WTC11 (cell line): ENCODE results near the gene TPGS2. TPM values are rescaled to one million over a fixed set of nuclear protein-coding genes. Genes with fewer than 3 reads are reported as not detected.

Experiments
- ATAC-seq: fragments of 200-7000 bp; cut with Tn5 transposase; 2 replicates; pipeline ENCODE4 v1.10.0; 2021; ENCODE audit warnings: mild to moderate bottlenecking, moderate library complexity
- CTCF ChIA-PET: fragments of 300-600 bp; sonication (Branson Sonifier 250); formaldehyde crosslinking; loops from one replicate; lab custom pipeline; 2021; ENCODE audit warnings: antibody characterized with exemption; lab: Charles Lee
- POLR2A ChIA-PET: fragments of 350-600 bp; sonication (Branson Sonifier 250); formaldehyde crosslinking; loops from one replicate; lab custom pipeline; 2021; ENCODE audit warnings: antibody characterized with exemption; lab: Charles Lee
- DNase-seq: peaks from one replicate; pipeline ENCODE4 v3.0.0; 2021; ENCODE audit warnings: low spot score
- H3K27ac Mint-ChIP-seq: 2 replicates; pipeline ENCODE4 v1.8.0; 2021; ENCODE audit warnings: mixed read lengths
- H3K27me3 Mint-ChIP-seq: 2 replicates; pipeline ENCODE4 v1.8.0; 2021; ENCODE audit warnings: low read depth, mild to moderate bottlenecking, moderate library complexity, mixed read lengths
- H3K36me3 Mint-ChIP-seq: 2 replicates; pipeline ENCODE4 v1.8.0; 2021; ENCODE audit warnings: mixed read lengths
- H3K4me1 Mint-ChIP-seq: 2 replicates; pipeline ENCODE4 v1.8.0; 2022; ENCODE audit warnings: mixed read lengths
- H3K4me3 Mint-ChIP-seq: 2 replicates; pipeline ENCODE4 v1.8.0; 2021; ENCODE audit warnings: mild to moderate bottlenecking, moderate library complexity, mixed read lengths
- H3K9me3 Mint-ChIP-seq: 2 replicates; pipeline ENCODE4 v1.8.0; 2021; ENCODE audit warnings: mixed read lengths
- EMX1 ChIP-seq: fragments of 250-450 bp; sonication (Bioruptor Pico); IDR thresholded peaks from 2 replicates; pipeline ENCODE4 v1.8.0; 2021; ENCODE audit warnings: mild to moderate bottlenecking
- ETV6 ChIP-seq: sonication (generic); formaldehyde crosslinking; IDR thresholded peaks from 2 replicates; pipeline ENCODE4 v1.8.1; 2022; ENCODE audit warnings: mild to moderate bottlenecking, missing genetic modification reagents
- FOXK1 ChIP-seq: sonication (generic); formaldehyde crosslinking; IDR thresholded peaks from 2 replicates; pipeline ENCODE4 v1.8.0; 2022; ENCODE audit warnings: mild to moderate bottlenecking, moderate library complexity, missing genetic modification reagents
- FOXP1 ChIP-seq: sonication (generic); formaldehyde crosslinking; IDR thresholded peaks from 2 replicates; pipeline ENCODE4 v1.8.0; 2022; ENCODE audit warnings: missing genetic modification reagents, mild to moderate bottlenecking, moderate library complexity, borderline replicate concordance
- JUN ChIP-seq: sonication (generic); formaldehyde crosslinking; IDR thresholded peaks from 2 replicates; pipeline ENCODE4 v1.8.0; 2023; ENCODE audit warnings: mild to moderate bottlenecking, missing genetic modification reagents
- MXD4 ChIP-seq: fragments of 250-450 bp; sonication (Bioruptor Pico); IDR thresholded peaks from 2 replicates; pipeline ENCODE4 v1.8.0; 2021; ENCODE audit warnings: mild to moderate bottlenecking, moderate library complexity, borderline replicate concordance
- MYBL2 ChIP-seq: sonication (generic); formaldehyde crosslinking; IDR thresholded peaks from 2 replicates; pipeline ENCODE4 v1.8.1; 2023; ENCODE audit warnings: mild to moderate bottlenecking, moderate library complexity, missing genetic modification reagents
- NFATC4 ChIP-seq: fragments of 250-450 bp; sonication (Bioruptor Pico); IDR thresholded peaks from 2 replicates; pipeline ENCODE4 v1.9.0; 2021; ENCODE audit warnings: mild to moderate bottlenecking
- ZNF219 ChIP-seq: sonication (generic); formaldehyde crosslinking; IDR thresholded peaks from 2 replicates; pipeline ENCODE4 v1.8.0; 2023; ENCODE audit warnings: missing genetic modification reagents, mild to moderate bottlenecking, borderline replicate concordance
- ZNF317 ChIP-seq: sonication (generic); formaldehyde crosslinking; IDR thresholded peaks from 2 replicates; pipeline ENCODE4 v1.8.1; 2023; ENCODE audit warnings: low read depth, mild to moderate bottlenecking, moderate library complexity, missing genetic modification reagents, borderline replicate concordance
- ZSCAN18 ChIP-seq: fragments of 250-450 bp; sonication (Bioruptor Pico); IDR thresholded peaks from 2 replicates; pipeline ENCODE4 v2.1.2; 2022; ENCODE audit warnings: mild to moderate bottlenecking, moderate library complexity
- total RNA-seq: library from RNA; stranded (reverse); gene quantifications from 3 replicates; pipeline ENCODE4 v1.2.3, GENCODE V29; 2021
- TF ChIP-seq, protein P1 (sequence below): sonication (generic); formaldehyde crosslinking; IDR thresholded peaks from 2 replicates; pipeline ENCODE4 v1.8.0; 2023; ENCODE audit warnings: mild to moderate bottlenecking, missing genetic modification reagents
- TF ChIP-seq, protein P2 (sequence below): fragments of 250-450 bp; sonication (Bioruptor Pico); conservative IDR thresholded peaks from 2 replicates; pipeline ENCODE4 v1.9.0; 2021; ENCODE audit warnings: mild to moderate bottlenecking
- TF ChIP-seq, protein P3 (sequence below): fragments of 250-450 bp; sonication (Bioruptor Pico); IDR thresholded peaks from 2 replicates; pipeline ENCODE4 v1.9.0; 2021; ENCODE audit warnings: mild to moderate bottlenecking, borderline replicate concordance

Gene TPGS2
- total RNA-seq, 1 experiment from 2014 or later: 96.9 TPM

DNA sequence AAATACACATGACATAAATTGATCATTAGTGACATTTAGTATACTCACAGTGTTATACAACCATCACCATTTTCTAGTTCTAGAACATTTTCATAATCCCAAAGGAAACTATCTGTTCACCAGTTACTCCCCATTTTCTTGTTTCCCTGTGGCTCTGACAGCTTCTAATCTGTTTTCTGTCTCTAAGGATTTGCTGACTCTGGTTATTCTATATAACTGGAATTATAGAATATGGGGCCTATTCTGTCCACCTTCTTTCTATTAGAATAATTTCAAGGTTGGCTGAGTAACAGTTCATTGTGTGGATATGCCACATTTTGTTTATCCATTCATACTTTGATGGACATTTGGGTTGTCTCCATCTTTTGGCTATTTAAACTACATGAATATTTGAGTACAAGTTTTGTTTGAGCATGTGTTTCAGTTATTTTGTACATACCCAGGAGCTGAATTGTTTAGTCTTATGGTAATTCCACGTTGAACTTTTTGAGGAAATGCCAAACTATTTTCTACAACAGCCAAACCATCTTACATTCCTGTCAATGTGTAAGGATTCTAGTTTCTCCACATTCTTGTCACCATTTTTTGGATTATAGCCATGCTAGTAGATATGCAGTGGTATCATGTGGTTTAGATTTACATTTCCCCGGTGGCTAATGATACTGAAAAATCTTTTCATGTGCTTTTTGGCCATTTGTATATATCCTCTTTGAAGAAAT is 20.6 kb upstream of the TPGS2 start (continued):
- TF ChIP-seq, protein P1, sequence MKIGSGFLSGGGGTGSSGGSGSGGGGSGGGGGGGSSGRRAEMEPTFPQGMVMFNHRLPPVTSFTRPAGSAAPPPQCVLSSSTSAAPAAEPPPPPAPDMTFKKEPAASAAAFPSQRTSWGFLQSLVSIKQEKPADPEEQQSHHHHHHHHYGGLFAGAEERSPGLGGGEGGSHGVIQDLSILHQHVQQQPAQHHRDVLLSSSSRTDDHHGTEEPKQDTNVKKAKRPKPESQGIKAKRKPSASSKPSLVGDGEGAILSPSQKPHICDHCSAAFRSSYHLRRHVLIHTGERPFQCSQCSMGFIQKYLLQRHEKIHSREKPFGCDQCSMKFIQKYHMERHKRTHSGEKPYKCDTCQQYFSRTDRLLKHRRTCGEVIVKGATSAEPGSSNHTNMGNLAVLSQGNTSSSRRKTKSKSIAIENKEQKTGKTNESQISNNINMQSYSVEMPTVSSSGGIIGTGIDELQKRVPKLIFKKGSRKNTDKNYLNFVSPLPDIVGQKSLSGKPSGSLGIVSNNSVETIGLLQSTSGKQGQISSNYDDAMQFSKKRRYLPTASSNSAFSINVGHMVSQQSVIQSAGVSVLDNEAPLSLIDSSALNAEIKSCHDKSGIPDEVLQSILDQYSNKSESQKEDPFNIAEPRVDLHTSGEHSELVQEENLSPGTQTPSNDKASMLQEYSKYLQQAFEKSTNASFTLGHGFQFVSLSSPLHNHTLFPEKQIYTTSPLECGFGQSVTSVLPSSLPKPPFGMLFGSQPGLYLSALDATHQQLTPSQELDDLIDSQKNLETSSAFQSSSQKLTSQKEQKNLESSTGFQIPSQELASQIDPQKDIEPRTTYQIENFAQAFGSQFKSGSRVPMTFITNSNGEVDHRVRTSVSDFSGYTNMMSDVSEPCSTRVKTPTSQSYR (CRISPR knock-in tag): no peak
- TF ChIP-seq ZNF219 (no peak), ZNF317 (CRISPR knock-in tag) (no peak), FOXK1 (CRISPR knock-in tag) (no peak)
- TF ChIP-seq, protein P2, sequence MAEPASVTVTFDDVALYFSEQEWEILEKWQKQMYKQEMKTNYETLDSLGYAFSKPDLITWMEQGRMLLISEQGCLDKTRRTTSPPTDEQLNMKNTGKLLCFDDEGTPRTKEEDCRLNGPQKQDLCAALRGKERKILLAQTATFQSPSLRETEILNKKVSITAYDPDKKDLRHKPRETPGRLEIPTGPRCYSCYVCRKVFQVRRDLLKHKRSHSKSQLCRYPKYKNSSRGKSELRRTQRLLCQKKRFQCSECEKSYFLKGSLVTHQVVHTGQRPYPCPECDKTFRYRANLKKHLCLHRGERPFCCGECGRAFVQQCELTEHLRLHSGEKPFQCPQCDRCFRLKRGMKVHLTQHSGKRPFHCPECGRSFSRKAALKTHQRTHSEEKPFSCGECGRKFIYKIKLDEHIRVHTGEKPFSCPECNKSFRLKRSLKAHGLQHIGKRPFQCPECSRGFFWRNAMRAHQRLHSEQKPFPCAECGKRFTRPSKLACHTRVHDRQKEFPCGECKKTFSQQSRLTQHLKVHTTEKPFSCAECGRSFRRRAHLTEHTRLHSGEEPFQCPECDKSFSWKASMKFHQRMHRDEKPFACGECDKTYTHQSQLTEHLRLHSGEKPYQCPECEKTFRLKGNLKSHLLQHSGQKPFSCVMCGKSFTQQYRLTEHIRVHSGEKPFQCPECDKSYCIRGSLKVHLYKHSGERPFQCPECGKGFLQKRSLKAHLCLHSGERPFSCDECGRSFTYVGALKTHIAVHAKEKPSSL (CRISPR knock-in tag): no peak

GRCh38 chr18:36848609-36849008 is 19.8 kb upstream of the TPGS2 start:
- TF ChIP-seq NFATC4 (no peak), ZSCAN18 (CRISPR knock-in tag) (no peak), JUN (CRISPR knock-in tag) (no peak), ETV6 (no peak), MYBL2 (no peak), MXD4 (CRISPR knock-in tag) (no peak), EMX1 (CRISPR knock-in tag) (no peak), FOXP1 (CRISPR knock-in tag) (no peak)
- TF ChIP-seq, protein P3, sequence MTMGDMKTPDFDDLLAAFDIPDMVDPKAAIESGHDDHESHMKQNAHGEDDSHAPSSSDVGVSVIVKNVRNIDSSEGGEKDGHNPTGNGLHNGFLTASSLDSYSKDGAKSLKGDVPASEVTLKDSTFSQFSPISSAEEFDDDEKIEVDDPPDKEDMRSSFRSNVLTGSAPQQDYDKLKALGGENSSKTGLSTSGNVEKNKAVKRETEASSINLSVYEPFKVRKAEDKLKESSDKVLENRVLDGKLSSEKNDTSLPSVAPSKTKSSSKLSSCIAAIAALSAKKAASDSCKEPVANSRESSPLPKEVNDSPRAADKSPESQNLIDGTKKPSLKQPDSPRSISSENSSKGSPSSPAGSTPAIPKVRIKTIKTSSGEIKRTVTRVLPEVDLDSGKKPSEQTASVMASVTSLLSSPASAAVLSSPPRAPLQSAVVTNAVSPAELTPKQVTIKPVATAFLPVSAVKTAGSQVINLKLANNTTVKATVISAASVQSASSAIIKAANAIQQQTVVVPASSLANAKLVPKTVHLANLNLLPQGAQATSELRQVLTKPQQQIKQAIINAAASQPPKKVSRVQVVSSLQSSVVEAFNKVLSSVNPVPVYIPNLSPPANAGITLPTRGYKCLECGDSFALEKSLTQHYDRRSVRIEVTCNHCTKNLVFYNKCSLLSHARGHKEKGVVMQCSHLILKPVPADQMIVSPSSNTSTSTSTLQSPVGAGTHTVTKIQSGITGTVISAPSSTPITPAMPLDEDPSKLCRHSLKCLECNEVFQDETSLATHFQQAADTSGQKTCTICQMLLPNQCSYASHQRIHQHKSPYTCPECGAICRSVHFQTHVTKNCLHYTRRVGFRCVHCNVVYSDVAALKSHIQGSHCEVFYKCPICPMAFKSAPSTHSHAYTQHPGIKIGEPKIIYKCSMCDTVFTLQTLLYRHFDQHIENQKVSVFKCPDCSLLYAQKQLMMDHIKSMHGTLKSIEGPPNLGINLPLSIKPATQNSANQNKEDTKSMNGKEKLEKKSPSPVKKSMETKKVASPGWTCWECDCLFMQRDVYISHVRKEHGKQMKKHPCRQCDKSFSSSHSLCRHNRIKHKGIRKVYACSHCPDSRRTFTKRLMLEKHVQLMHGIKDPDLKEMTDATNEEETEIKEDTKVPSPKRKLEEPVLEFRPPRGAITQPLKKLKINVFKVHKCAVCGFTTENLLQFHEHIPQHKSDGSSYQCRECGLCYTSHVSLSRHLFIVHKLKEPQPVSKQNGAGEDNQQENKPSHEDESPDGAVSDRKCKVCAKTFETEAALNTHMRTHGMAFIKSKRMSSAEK (CRISPR knock-in tag): no peak
- ATAC-seq (no peak), DNase-seq (no peak)
- H3K4me3 Mint-ChIP-seq: no peak overlapping the region
- no peak overlapping the region for H3K27ac Mint-ChIP-seq
- ChIA-PET POLR2A (no interaction called here), CTCF (no interaction called here)
- H3K27me3 Mint-ChIP-seq: no peaks in the 10 kb centered on the region; the same call in 1 of the 2 replicates
- H3K36me3 Mint-ChIP-seq: peaks cover 9% of the 10 kb centered on the region
- H3K9me3 Mint-ChIP-seq: peaks cover 11% of the 10 kb centered on the region
- H3K4me1 Mint-ChIP-seq: no peaks in the 10 kb centered on the region
